ENCODE data around the gene UHRF2. TPM values are rescaled to one million over a fixed set of nuclear protein-coding genes. Genes with fewer than 3 reads are reported as not detected.

UHRF2 gene
- polyA plus RNA-seq, 1 of the 3 experiments (the other 2 are of a cell fraction): 24.1 TPM

GRCh38 chr9:6473151-6473550, 60.2 kb downstream of the UHRF2 start:
- no peak overlapping the region for H3K27ac ChIP-seq (ENCODE audit: low read depth in 2 of 2, low read length in 1 of 2)
- no peaks in the 10 kb centered on the region for H3K9me2 ChIP-seq
- CTCF ChIA-PET: interaction anchor here (0.8 to 1.1 kb wide), 3 partner anchors 20 to 194 kb away, joined by 3 read pairs; no protein-coding TSS in a partner anchor
- TF ChIP-seq GATA2 (CRISPR knock-in tag; IDR thresholded peaks at IDR 0.05) (no peak), RCOR1 (IDR thresholded peaks at IDR 0.05; ENCODE audit: low read length) (no peak), TEAD4 (IDR thresholded peaks at IDR 0.05; ENCODE audit: borderline replicate concordance, insufficient read depth) (no peak), EP300 (IDR thresholded peaks at IDR 0.05; ENCODE audit: borderline replicate concordance in 1 of 2, low read depth in 1 of 2, low read length in 1 of 2) (no peak), TAF1 (IDR thresholded peaks at IDR 0.05; ENCODE audit: borderline replicate concordance, low read depth, low read length) (no peak), RAD21 (IDR thresholded peaks at IDR 0.05; ENCODE audit: low read length) (no peak), CTCF (IDR thresholded peaks at IDR 0.05) (no peak), CHD2 (IDR thresholded peaks at IDR 0.05; ENCODE audit: low read length, partially characterized antibody) (no peak), RXRA (IDR thresholded peaks at IDR 0.05; ENCODE audit: borderline replicate concordance, low read depth) (no peak), FOXJ3 (CRISPR knock-in tag; IDR thresholded peaks at IDR 0.05) (no peak), RFX5 (IDR thresholded peaks at IDR 0.05; ENCODE audit: low read length) (no peak), MAX (IDR thresholded peaks at IDR 0.05; ENCODE audit: low read depth) (no peak), POLR2AphosphoS5 (IDR thresholded peaks at IDR 0.05; ENCODE audit: low read depth, low read length) (no peak), SMC3 (IDR thresholded peaks at IDR 0.05; ENCODE audit: low read depth, low read length) (no peak), SIN3A (IDR thresholded peaks at IDR 0.05; ENCODE audit: borderline replicate concordance, low read depth, low read length) (no peak), USF1 (IDR thresholded peaks at IDR 0.05; ENCODE audit: borderline replicate concordance, low read depth) (no peak), FOSL2 (IDR thresholded peaks at IDR 0.05; ENCODE audit: borderline replicate concordance, low read depth) (no peak), JUND (IDR thresholded peaks at IDR 0.05) (no peak)
- TF ChIP-seq, protein P1, sequence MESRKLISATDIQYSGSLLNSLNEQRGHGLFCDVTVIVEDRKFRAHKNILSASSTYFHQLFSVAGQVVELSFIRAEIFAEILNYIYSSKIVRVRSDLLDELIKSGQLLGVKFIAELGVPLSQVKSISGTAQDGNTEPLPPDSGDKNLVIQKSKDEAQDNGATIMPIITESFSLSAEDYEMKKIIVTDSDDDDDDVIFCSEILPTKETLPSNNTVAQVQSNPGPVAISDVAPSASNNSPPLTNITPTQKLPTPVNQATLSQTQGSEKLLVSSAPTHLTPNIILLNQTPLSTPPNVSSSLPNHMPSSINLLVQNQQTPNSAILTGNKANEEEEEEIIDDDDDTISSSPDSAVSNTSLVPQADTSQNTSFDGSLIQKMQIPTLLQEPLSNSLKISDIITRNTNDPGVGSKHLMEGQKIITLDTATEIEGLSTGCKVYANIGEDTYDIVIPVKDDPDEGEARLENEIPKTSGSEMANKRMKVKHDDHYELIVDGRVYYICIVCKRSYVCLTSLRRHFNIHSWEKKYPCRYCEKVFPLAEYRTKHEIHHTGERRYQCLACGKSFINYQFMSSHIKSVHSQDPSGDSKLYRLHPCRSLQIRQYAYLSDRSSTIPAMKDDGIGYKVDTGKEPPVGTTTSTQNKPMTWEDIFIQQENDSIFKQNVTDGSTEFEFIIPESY (IDR thresholded peaks at IDR 0.05; ENCODE audit: borderline replicate concordance, low read depth): no peak
- TF ChIP-seq, protein P2, sequence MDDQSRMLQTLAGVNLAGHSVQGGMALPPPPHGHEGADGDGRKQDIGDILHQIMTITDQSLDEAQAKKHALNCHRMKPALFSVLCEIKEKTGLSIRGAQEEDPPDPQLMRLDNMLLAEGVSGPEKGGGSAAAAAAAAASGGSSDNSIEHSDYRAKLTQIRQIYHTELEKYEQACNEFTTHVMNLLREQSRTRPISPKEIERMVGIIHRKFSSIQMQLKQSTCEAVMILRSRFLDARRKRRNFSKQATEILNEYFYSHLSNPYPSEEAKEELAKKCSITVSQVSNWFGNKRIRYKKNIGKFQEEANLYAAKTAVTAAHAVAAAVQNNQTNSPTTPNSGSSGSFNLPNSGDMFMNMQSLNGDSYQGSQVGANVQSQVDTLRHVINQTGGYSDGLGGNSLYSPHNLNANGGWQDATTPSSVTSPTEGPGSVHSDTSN (IDR thresholded peaks at IDR 0.05): no peak
- POLR2A ChIA-PET: no interaction called here
- DNase-seq: no peak
- H3K9me3 ChIP-seq: no peaks in the 10 kb centered on the region
- no peak overlapping the region for H3K4me2 ChIP-seq
- H4K20me1 ChIP-seq (ENCODE audit: insufficient read depth): 0 out of 2 replicates have a peak, but pooled peaks cover 3% of the 10 kb centered on the region
- H2AFZ ChIP-seq (ENCODE audit: low read depth): no peak overlapping the region
- peaks cover 96% of the 10 kb centered on the region for H3K79me2 ChIP-seq (ENCODE audit: insufficient read depth)
- no peaks in the 10 kb centered on the region for H3K27me3 ChIP-seq (ENCODE audit: insufficient read depth)
- peaks cover 8% of the 10 kb centered on the region for H3F3A ChIP-seq (replicated peaks; ENCODE audit: insufficient read depth)
- peaks cover 12 to 51% of the 10 kb centered on the region in 2 experiments for H3K36me3 ChIP-seq (replicated peaks in 1 of 2; ENCODE audit: control insufficient read depth in 1 of 2, insufficient read depth in 2 of 2, low read length in 1 of 2)
- H3K4me1 ChIP-seq (ENCODE audit: control insufficient read depth in 1 of 2, insufficient read depth in 2 of 2, low read depth in 1 of 2, low read length in 1 of 2): no peaks in the 10 kb centered on the region; a peak in 2 of 4 replicates
- H3K4me3 ChIP-seq (ENCODE audit: low read depth in 2 of 2, low read length in 1 of 2): no peak overlapping the region
- 100% methylated on average over 2 of the region's 2 CpGs for WGBS (ENCODE audit: low lambda C conversion rate)
- H3K9ac ChIP-seq: no peak overlapping the region

All from SK-N-SH (cell line).